Iris pigment epithelial cell (primary cell): ENCODE measurements around the gene TLR6.

ENCODE experiments used
- DNase-seq: peaks from one replicate; pipeline ENCODE4 v3.0.0-alpha.2; 2011; ENCODE audit warnings: low read depth

Gene TLR6

GRCh38 chr4:38856524-38857337 is at the start of gene TLR6:
Gene TLR6, minus strand, starts transcription at chr4:38856817. Its CDS starts 27,344 bp downstream, at chr4:38829473.
- DNase-seq, result peak; percentile 63

GRCh38 chr4:38905652-38906385 is 49.2 kb upstream of the TLR6 start:
- DNase-seq, result no peak

GRCh38 chr4:38904682-38905081 is 48.1 kb upstream of the TLR6 start:
- no peak for DNase-seq

- DNase-seq, result no peak
Measured at GRCh38 chr4:38904090-38904666, 47.6 kb upstream of the TLR6 start.

GRCh38 chr4:38902695-38903094 is 46.1 kb upstream of the TLR6 start:
- DNase-seq, result no peak

- no peak for DNase-seq
Measured at GRCh38 chr4:38902221-38902620, 45.6 kb upstream of the TLR6 start.

GRCh38 chr4:38898245-38898644 is 41.6 kb upstream of the TLR6 start:
- no peak for DNase-seq

- DNase-seq, result peak; percentile 36
Measured at GRCh38 chr4:38896940-38897339, 40.3 kb upstream of the TLR6 start.

- peak; percentile 44 for DNase-seq
Measured at GRCh38 chr4:38894322-38894982, 37.8 kb upstream of the TLR6 start.

- DNase-seq, result no peak
Measured at GRCh38 chr4:38891051-38891983, 34.7 kb upstream of the TLR6 start.

- DNase-seq, result peak; percentile 90
Measured at GRCh38 chr4:38889143-38889542, 32.5 kb upstream of the TLR6 start.

GRCh38 chr4:38884254-38884653 is 27.6 kb upstream of the TLR6 start:
- no peak for DNase-seq

GRCh38 chr4:38876636-38877035 is 20.0 kb upstream of the TLR6 start:
- DNase-seq, result no peak

- no peak for DNase-seq
Measured at GRCh38 chr4:38873290-38873944, 16.8 kb upstream of the TLR6 start.

GRCh38 chr4:38872620-38873019 is 16.0 kb upstream of the TLR6 start:
- DNase-seq, result peak; percentile 73

GRCh38 chr4:38871593-38871992 is 15.0 kb upstream of the TLR6 start:
- peak; percentile 31 for DNase-seq

GRCh38 chr4:38870098-38870808 is 13.6 kb upstream of the TLR6 start:
- no peak for DNase-seq

GRCh38 chr4:38869511-38869910 is 12.9 kb upstream of the TLR6 start:
- no peak for DNase-seq

GRCh38 chr4:38868059-38868960 is 11.7 kb upstream of the TLR6 start:
- DNase-seq, result peak; percentile 42
